Activated naive CD8-positive, alpha-beta T cell (primary cell): ENCODE results near the gene FKBP2.

Source experiments
- H3K27ac Mint-ChIP-seq: one replicate; pipeline ENCODE4 v1.8.0; 2021; ENCODE audit warnings: mixed read lengths
- H3K27me3 Mint-ChIP-seq: one replicate; pipeline ENCODE4 v1.8.0; 2021; ENCODE audit warnings: mixed read lengths
- H3K36me3 Mint-ChIP-seq: one replicate; pipeline ENCODE4 v1.8.0; 2021; ENCODE audit warnings: mixed read lengths
- H3K4me1 Mint-ChIP-seq: one replicate; pipeline ENCODE4 v1.8.0; 2021; ENCODE audit warnings: low read depth, mixed read lengths
- H3K4me3 Mint-ChIP-seq: one replicate; pipeline ENCODE4 v1.8.0; 2021; ENCODE audit warnings: mild to moderate bottlenecking, mixed read lengths
- H3K9me3 Mint-ChIP-seq: one replicate; pipeline ENCODE4 v1.8.0; 2021; ENCODE audit warnings: low read depth, mixed read lengths

FKBP2 gene

GRCh38 chr11:64246871-64247728 is 6.2 kb downstream of the FKBP2 start, which contains the start of gene PPP1R14B:
TSS of gene PPP1R14B (minus strand) at chr11:64246943. CDS start at chr11:64246673, 270 bp downstream.
- no peaks in the 10 kb centered on the region for H3K27me3 Mint-ChIP-seq
- peak within 1 kb of the TSS; percentile 96 for H3K27ac Mint-ChIP-seq
- no peaks in the 10 kb centered on the region for H3K9me3 Mint-ChIP-seq
- H3K4me3 Mint-ChIP-seq, result peak within 1 kb of the TSS; percentile 94
- H3K36me3 Mint-ChIP-seq, result no peaks in the 10 kb centered on the region
- H3K4me1 Mint-ChIP-seq, result peaks cover 28% of the 10 kb centered on the region

GRCh38 chr11:64247729-64248531 is 7.0 kb downstream of the FKBP2 start:
- H3K4me3 Mint-ChIP-seq, result peak overlapping the region; percentile 79
- no peaks in the 10 kb centered on the region for H3K9me3 Mint-ChIP-seq
- peak overlapping the region; percentile 74 for H3K27ac Mint-ChIP-seq
- H3K36me3 Mint-ChIP-seq, result no peaks in the 10 kb centered on the region
- peaks cover 23% of the 10 kb centered on the region for H3K4me1 Mint-ChIP-seq
- H3K27me3 Mint-ChIP-seq, result no peaks in the 10 kb centered on the region

- Mint-ChIP-seq H3K27ac (no peak overlapping the region), H3K27me3 (no peaks in the 10 kb centered on the region), H3K4me1 (peaks cover 18% of the 10 kb centered on the region)
Measured at GRCh38 chr11:64248578-64248977, 7.7 kb downstream of the FKBP2 start.

DNA sequence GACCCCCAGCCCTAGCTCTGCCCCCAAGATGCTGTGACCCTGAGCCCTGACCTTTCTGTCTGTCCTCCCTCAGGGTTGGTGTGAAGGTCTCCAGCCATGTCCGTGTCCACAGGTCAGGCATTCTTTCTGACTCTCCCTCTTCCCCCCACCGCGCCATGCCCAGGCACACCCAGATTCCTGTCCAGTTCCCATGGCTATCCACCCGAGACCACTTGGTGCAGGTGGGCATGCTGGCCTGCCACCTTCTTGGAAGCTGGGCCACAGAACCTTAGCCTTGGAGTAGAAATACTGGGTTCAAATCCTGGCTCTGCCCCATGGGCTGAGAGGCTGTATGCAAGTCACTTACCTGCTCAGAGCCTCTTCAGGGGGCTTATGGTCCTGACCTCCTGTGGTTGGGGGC is 8.1 kb downstream of the FKBP2 start:
- no peaks in the 10 kb centered on the region for H3K27me3 Mint-ChIP-seq
- no peak overlapping the region for H3K27ac Mint-ChIP-seq
- no peaks in the 10 kb centered on the region for H3K36me3 Mint-ChIP-seq
- H3K9me3 Mint-ChIP-seq, result no peaks in the 10 kb centered on the region
- H3K4me1 Mint-ChIP-seq, result peaks cover 15% of the 10 kb centered on the region
- no peak overlapping the region for H3K4me3 Mint-ChIP-seq

More at GRCh38 chr11:64248578-64248977, 7.7 kb downstream of the FKBP2 start:
- H3K9me3 Mint-ChIP-seq, result no peaks in the 10 kb centered on the region
- H3K36me3 Mint-ChIP-seq, result no peaks in the 10 kb centered on the region
- H3K4me3 Mint-ChIP-seq, result no peak overlapping the region

GRCh38 chr11:64249563-64250414 is 8.9 kb downstream of the FKBP2 start:
- Mint-ChIP-seq H3K4me1 (peaks cover 15% of the 10 kb centered on the region), H3K4me3 (peak overlapping the region; percentile 58), H3K27ac (peak overlapping the region; percentile 22), H3K9me3 (no peaks in the 10 kb centered on the region), H3K36me3 (no peaks in the 10 kb centered on the region), H3K27me3 (no peaks in the 10 kb centered on the region)

- H3K27ac Mint-ChIP-seq, result no peak overlapping the region
- H3K9me3 Mint-ChIP-seq, result no peaks in the 10 kb centered on the region
- H3K36me3 Mint-ChIP-seq, result no peaks in the 10 kb centered on the region
- H3K4me3 Mint-ChIP-seq, result peak overlapping the region; percentile 82
- peaks cover 15% of the 10 kb centered on the region for H3K4me1 Mint-ChIP-seq
- H3K27me3 Mint-ChIP-seq, result no peaks in the 10 kb centered on the region
Measured at GRCh38 chr11:64250415-64251015, 9.6 kb downstream of the FKBP2 start.

DNA sequence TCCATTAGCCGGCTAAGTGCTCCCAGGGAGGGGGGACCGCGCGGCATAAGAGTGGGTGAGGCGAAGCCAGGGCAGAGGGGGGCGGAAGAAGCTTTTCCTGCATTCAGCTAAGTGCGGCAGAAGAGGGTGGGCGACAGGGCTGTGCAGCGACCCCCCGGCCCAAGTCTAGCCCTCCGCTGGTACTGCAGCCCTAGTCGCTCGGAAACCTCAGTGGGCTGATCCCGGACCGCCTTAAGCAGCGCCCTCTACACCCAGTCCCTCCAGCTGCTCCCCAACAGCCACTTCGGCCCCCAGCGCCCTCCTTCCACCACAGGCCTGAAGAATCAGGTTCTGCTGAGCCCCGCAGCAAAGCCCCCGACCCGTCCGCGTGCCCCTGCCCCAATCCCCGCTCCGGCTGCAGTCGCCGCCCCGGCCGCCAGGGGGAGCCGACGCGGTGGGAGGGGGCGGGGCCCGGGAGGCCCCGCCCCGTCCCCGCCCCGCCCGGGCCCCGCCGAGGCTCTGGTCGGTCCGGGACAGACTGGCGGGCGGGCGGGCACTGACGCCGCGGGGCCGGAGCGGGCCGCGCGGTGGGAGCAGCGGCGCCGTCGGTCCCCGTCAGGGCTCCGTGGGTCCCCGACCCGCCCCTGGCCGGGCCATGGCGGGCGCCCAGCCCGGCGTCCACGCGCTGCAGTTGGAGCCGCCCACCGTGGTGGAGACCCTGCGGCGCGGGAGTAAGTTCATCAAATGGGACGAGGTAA is 10.3 kb downstream of the FKBP2 start, which contains the start of gene PLCB3:
PLCB3 (plus strand) TSS at position 515 of the 737 bp plus-strand sequence; CDS start at position 635, 120 bp downstream.
- H3K9me3 Mint-ChIP-seq, result no peaks in the 10 kb centered on the region
- peak within 1 kb of the TSS; percentile 89 for H3K4me3 Mint-ChIP-seq
- H3K36me3 Mint-ChIP-seq, result no peaks in the 10 kb centered on the region
- no peaks in the 10 kb centered on the region for H3K27me3 Mint-ChIP-seq
- peaks cover 15% of the 10 kb centered on the region for H3K4me1 Mint-ChIP-seq
- peak within 1 kb of the TSS; percentile 41 for H3K27ac Mint-ChIP-seq

- no peaks in the 10 kb centered on the region for H3K36me3 Mint-ChIP-seq
- H3K9me3 Mint-ChIP-seq, result no peaks in the 10 kb centered on the region
- peak overlapping the region; percentile 41 for H3K27ac Mint-ChIP-seq
- H3K27me3 Mint-ChIP-seq, result no peaks in the 10 kb centered on the region
- peaks cover 15% of the 10 kb centered on the region for H3K4me1 Mint-ChIP-seq
- peak overlapping the region; percentile 89 for H3K4me3 Mint-ChIP-seq
Measured at GRCh38 chr11:64251753-64252002, 10.8 kb downstream of the FKBP2 start.

GRCh38 chr11:64252003-64252872 is 11.3 kb downstream of the FKBP2 start:
- peak overlapping the region; percentile 41 for H3K27ac Mint-ChIP-seq

DNA sequence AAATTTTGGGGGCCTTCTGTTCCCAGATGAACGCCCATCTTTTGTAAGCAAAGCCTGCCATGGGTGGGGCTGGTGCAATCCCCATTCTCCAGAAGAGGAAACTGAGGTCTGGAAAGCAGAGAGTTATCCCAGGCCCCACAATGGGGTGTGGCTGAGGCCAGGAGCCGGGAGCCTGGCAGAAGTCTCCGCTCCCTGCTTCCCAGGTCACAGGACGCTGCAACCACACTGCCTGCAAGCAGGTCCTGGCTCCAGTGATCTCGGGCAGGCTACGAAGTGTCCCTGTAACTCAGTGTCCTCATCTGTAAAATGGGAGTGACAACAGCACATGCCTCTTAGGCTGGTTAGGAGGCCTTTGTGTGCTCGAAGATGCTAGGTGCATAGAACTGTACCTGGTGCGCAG is 12.1 kb downstream of the FKBP2 start:
- H3K9me3 Mint-ChIP-seq, result no peaks in the 10 kb centered on the region
- no peaks in the 10 kb centered on the region for H3K36me3 Mint-ChIP-seq
- H3K4me1 Mint-ChIP-seq, result peaks cover 12% of the 10 kb centered on the region
- peak overlapping the region; percentile 32 for H3K4me3 Mint-ChIP-seq
- no peak overlapping the region for H3K27ac Mint-ChIP-seq
- H3K27me3 Mint-ChIP-seq, result no peaks in the 10 kb centered on the region

More at GRCh38 chr11:64252003-64252872, 11.3 kb downstream of the FKBP2 start:
- no peaks in the 10 kb centered on the region for H3K36me3 Mint-ChIP-seq
- H3K4me3 Mint-ChIP-seq, result peak overlapping the region; percentile 89
- H3K4me1 Mint-ChIP-seq, result peaks cover 15% of the 10 kb centered on the region
- no peaks in the 10 kb centered on the region for H3K9me3 Mint-ChIP-seq
- no peaks in the 10 kb centered on the region for H3K27me3 Mint-ChIP-seq

- Mint-ChIP-seq H3K9me3 (no peaks in the 10 kb centered on the region), H3K4me1 (peaks cover 12% of the 10 kb centered on the region), H3K4me3 (peak overlapping the region; percentile 32), H3K27ac (no peak overlapping the region), H3K27me3 (no peaks in the 10 kb centered on the region), H3K36me3 (no peaks in the 10 kb centered on the region)
Measured at GRCh38 chr11:64253481-64253880, 12.6 kb downstream of the FKBP2 start.

- peaks cover 12% of the 10 kb centered on the region for H3K4me1 Mint-ChIP-seq
- H3K9me3 Mint-ChIP-seq, result no peaks in the 10 kb centered on the region
- peaks cover 1% of the 10 kb centered on the region for H3K36me3 Mint-ChIP-seq
- no peak overlapping the region for H3K4me3 Mint-ChIP-seq
- H3K27me3 Mint-ChIP-seq, result no peaks in the 10 kb centered on the region
- no peak overlapping the region for H3K27ac Mint-ChIP-seq
Measured at GRCh38 chr11:64254326-64254725, 13.4 kb downstream of the FKBP2 start.
